Upper lobe of left lung (tissue), 6 donors: ENCODE measurements around the gene SNAP25. TPM values are rescaled to one million over a fixed set of nuclear protein-coding genes. Genes with fewer than 3 reads are reported as not detected.

Experiments
- ATAC-seq, 2 donors: fragments of 200-7000 bp; cut with Tn5 transposase; one replicate each; pipeline ENCODE4 v1.9.1; 2022; ENCODE audit warnings: mild to moderate bottlenecking in 2 of 2, moderate library complexity in 2 of 2; ENCODE audit not compliant: low FRiP score in 2 of 2
- DNase-seq, 2 donors: peaks; one replicate each; pipeline ENCODE4 v3.0.0-alpha.2; 2019 to 2020
- H3K27ac ChIP-seq, 4 donors: fragments of 200-600 bp; sonication (generic); one replicate each; pipeline ENCODE4 v1.5.1; 2016 to 2019
- H3K27me3 ChIP-seq, 4 donors: fragments of 200-600 bp; sonication (generic); one replicate each; pipeline ENCODE4 v1.5.1; 2017 to 2019
- H3K36me3 ChIP-seq, 4 donors: fragments of 200-600 bp; sonication (generic); one replicate each; pipeline ENCODE4 v1.5.1; 2016 to 2019
- H3K4me1 ChIP-seq, 4 donors: fragments of 200-600 bp; sonication (generic); one replicate each; pipeline ENCODE4 v1.5.1; 2018 to 2019
- H3K4me3 ChIP-seq, 4 donors: fragments of 200-600 bp; sonication (generic); one replicate each; pipeline ENCODE4 v1.5.1; 2017 to 2019; ENCODE audit warnings: mild to moderate bottlenecking in 2 of 4, moderate library complexity in 1 of 4
- H3K9me3 ChIP-seq, 4 donors: fragments of 200-600 bp; sonication (generic); one replicate each; pipeline ENCODE4 v1.5.1; 2018 to 2019
- EP300 ChIP-seq, 4 donors: sonication (generic); formaldehyde crosslinking; IDR thresholded peaks; one replicate each; pipeline ENCODE4 v1.5.1; 2017; ENCODE audit warnings: antibody characterized with exemption in 4 of 4, control low read depth in 2 of 4
- POLR2A ChIP-seq, 4 donors: fragments of 450-650 bp; IDR thresholded peaks; one replicate each; pipeline ENCODE4 v1.5.1; 2016 to 2017; ENCODE audit warnings: antibody characterized with exemption in 4 of 4, mild to moderate bottlenecking in 2 of 4
- POLR2AphosphoS5 ChIP-seq, 2 donors: sonication (generic); formaldehyde crosslinking; IDR thresholded peaks; one replicate each; pipeline ENCODE4 v1.5.1; 2017; ENCODE audit warnings: antibody characterized with exemption in 2 of 2
- WGBS, 2 donors: methylation state at CpG; one replicate each; pipeline ENCODE4 v1.1.5; 2017 to 2018; 5-methylcytosine and 5-hydroxymethylcytosine counted together
- total RNA-seq, 6 donors: library from RNA; depleted of rRNA in 4 of 6; stranded (reverse); fragments of >200 nt in 4 of 6; gene quantifications; one replicate each; pipeline versions ENCODE4 v1.1.0 to v1.2.1, GENCODE V29; 2016 to 2021
- TF ChIP-seq, protein P1 (sequence below), 6 experiments: fragments of 450-650 bp in 4 of 6; fragments of 200-600 bp in 2 of 6; sonication (generic) in 2 of 6; IDR thresholded peaks; one replicate each; pipeline ENCODE4 v1.5.1; 2016 to 2019; ENCODE audit warnings: antibody characterized with exemption in 6 of 6
- donor health status: DM: no; HTN: no; CAD: no; lungs with moderate emphysema.
- donor health status: DM: no; HTN: yes; CAD: no; lungs with severe emphysema.

Gene SNAP25
- total RNA-seq, 6 donors from 2014 or later: 0.79 to 2.2 (median 1.8) TPM; not detected in 3

DNA sequence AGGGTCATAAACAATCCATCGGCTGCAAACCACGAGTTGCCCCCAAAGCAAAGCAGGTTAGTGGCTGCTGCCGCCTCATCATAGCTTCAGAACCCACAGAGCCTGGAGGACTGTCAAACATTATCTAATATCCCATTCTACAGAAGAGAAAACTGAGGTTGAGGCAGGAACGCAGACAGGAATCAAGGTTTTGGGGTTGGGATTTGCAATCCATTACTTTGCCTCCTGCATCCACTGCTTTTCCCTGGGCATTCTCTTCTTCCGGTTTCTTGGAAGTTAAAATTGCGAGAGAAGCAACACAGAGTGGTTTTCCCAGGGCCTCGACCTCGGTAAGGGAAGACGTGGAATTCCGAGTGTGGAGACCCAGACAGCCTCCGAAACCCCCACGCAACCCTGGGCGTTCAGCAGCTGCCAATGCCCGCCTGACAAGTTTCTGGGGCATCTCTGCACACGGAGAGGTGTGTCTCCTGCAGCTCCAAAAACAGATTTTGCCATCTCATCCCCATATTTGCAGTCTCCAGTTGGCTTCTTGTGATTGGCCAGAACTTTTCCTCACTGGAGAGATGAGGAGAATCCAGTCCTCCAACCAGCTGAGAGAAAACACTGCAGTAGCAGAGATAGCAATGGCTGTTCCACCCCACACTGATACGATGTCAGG is 45.5 kb upstream of the SNAP25 start:
- Histone ChIP-seq H3K27ac (no peak overlapping the region), H3K4me3 (no peak overlapping the region), H3K9me3 (no peaks in the 10 kb centered on the region), H3K36me3 (no peaks in the 10 kb centered on the region), H3K4me1 (peaks cover 0 to 12% (median 2%) of the 10 kb centered on the region in 4 donors), H3K27me3 (peaks cover 0 to 6% (median 2%) of the 10 kb centered on the region in 4 donors)
- 81 to 82% methylated on average over 16 of the region's 16 CpGs for WGBS, 2 donors
- ATAC-seq (no peak), DNase-seq (peak in 1 of 2 donors; percentile 12)
- TF ChIP-seq POLR2A (IDR thresholded peaks at IDR 0.05) (no peak), POLR2AphosphoS5 (IDR thresholded peaks at IDR 0.05) (no peak), EP300 (IDR thresholded peaks at IDR 0.05) (no peak)
- TF ChIP-seq, protein P1, sequence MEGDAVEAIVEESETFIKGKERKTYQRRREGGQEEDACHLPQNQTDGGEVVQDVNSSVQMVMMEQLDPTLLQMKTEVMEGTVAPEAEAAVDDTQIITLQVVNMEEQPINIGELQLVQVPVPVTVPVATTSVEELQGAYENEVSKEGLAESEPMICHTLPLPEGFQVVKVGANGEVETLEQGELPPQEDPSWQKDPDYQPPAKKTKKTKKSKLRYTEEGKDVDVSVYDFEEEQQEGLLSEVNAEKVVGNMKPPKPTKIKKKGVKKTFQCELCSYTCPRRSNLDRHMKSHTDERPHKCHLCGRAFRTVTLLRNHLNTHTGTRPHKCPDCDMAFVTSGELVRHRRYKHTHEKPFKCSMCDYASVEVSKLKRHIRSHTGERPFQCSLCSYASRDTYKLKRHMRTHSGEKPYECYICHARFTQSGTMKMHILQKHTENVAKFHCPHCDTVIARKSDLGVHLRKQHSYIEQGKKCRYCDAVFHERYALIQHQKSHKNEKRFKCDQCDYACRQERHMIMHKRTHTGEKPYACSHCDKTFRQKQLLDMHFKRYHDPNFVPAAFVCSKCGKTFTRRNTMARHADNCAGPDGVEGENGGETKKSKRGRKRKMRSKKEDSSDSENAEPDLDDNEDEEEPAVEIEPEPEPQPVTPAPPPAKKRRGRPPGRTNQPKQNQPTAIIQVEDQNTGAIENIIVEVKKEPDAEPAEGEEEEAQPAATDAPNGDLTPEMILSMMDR (IDR thresholded peaks at IDR 0.05): no peak

DNA sequence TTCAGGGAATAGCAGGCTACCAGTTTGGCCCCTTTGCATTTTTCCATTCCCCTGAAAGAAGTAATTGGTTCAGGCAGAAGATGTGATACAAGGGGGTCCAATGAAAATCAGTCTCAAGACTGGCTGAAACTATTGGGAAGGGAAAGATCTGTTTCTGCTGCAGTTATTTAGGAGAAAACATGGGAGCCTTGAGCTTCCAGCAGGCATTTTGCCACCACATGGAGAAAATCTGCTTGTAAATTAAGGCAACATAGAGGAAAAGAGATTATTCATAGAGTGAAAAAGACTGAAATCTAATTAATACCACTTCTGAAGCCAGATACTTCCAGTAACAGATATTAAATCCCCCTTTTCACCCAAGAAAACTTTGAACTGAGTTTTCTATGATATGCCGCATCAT is 44.2 kb upstream of the SNAP25 start:
- WGBS, 2 donors: 90 to 95% methylated on average over 1 of the region's 1 CpG
- no peak overlapping the region for H3K4me3 ChIP-seq
- H3K36me3 ChIP-seq: no peaks in the 10 kb centered on the region
- TF ChIP-seq EP300 (IDR thresholded peaks at IDR 0.05) (no peak), POLR2AphosphoS5 (IDR thresholded peaks at IDR 0.05) (no peak), POLR2A (IDR thresholded peaks at IDR 0.05) (no peak)
- TF ChIP-seq, protein P1 (IDR thresholded peaks at IDR 0.05): no peak
- DNase-seq (no peak), ATAC-seq (no peak)
- H3K27me3 ChIP-seq: peaks cover 0 to 6% (median 2%) of the 10 kb centered on the region in 4 donors
- H3K27ac ChIP-seq: no peak overlapping the region
- no peaks in the 10 kb centered on the region for H3K9me3 ChIP-seq
- peaks cover 0 to 12% (median 2%) of the 10 kb centered on the region in 4 donors for H3K4me1 ChIP-seq

DNA sequence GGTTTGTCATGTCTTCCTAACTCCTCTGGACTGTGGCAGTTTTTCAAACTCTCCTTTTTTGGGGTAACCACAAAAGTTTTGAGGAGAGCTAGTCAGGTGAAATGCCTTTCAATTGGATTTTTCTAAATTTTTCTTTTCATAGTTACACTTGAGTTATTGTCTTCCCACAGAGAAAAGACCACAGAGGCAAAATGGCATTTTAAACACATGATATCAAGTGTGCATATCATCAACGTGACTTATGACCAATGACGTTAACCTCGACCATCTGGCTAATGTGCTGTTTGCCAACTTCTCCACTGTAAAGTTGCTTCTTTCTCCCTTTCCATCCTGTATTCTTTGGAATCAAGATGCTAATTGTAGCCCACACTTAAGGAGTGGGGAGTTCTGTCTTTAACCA is 41.3 kb upstream of the SNAP25 start:
- Histone ChIP-seq H3K27ac (no peak overlapping the region), H3K9me3 (no peaks in the 10 kb centered on the region), H3K36me3 (no peaks in the 10 kb centered on the region), H3K4me3 (no peak overlapping the region), H3K27me3 (peaks cover 0 to 1% (median 0%) of the 10 kb centered on the region in 4 donors), H3K4me1 (peaks cover 0 to 5% (median under 1%) of the 10 kb centered on the region in 4 donors)
- TF ChIP-seq, protein P1 (IDR thresholded peaks at IDR 0.05): no peak
- TF ChIP-seq EP300 (IDR thresholded peaks at IDR 0.05) (no peak), POLR2A (IDR thresholded peaks at IDR 0.05) (no peak), POLR2AphosphoS5 (IDR thresholded peaks at IDR 0.05) (no peak)
- WGBS, 2 donors: 70 to 73% methylated on average over 3 of the region's 3 CpGs
- DNase-seq (no peak), ATAC-seq (no peak)

DNA sequence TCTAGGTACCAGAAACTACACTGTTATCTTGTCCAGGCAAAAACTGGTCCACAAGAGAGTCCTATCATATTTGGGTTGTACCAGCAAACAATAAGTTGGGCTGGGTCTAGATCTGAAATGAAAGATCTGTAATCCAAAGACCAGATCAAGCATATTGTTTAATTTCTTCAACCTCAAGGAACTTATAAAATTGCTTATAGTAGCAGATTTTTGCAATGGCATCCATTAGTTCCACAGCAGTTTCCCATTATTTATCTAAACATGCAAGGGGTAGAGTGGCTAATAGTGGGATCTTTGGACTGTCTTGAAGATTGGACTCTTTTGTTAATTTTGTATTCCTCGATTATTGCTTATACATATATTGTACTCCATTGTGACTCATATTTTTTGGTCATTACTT is 40.5 kb upstream of the SNAP25 start:
- 84% methylated on average over 1 of the region's 1 CpG for WGBS, 2 donors
- Histone ChIP-seq H3K4me3 (no peak overlapping the region), H3K36me3 (no peaks in the 10 kb centered on the region), H3K27ac (no peak overlapping the region), H3K9me3 (no peaks in the 10 kb centered on the region), H3K4me1 (no peaks in the 10 kb centered on the region), H3K27me3 (no peaks in the 10 kb centered on the region)
- DNase-seq (no peak), ATAC-seq (no peak)
- TF ChIP-seq POLR2AphosphoS5 (IDR thresholded peaks at IDR 0.05) (no peak), EP300 (IDR thresholded peaks at IDR 0.05) (no peak), POLR2A (IDR thresholded peaks at IDR 0.05) (no peak)
- TF ChIP-seq, protein P1 (IDR thresholded peaks at IDR 0.05): no peak
